K562 (cell line): ENCODE measurements around the gene ITSN2.

Experiments used
- GABPA ChIP-seq: fragments of 200-800 bp; sonication (Bioruptor generic); conservative IDR thresholded peaks from 2 replicates; pipeline ENCODE4 v1.6.1; 2016; ENCODE audit warnings: low read depth, missing genetic modification characterization, missing compliant biosample characterization
- HNRNPK ChIP-seq: fragments of 200-400 bp; formaldehyde crosslinking; IDR thresholded peaks from one replicate; pipeline ENCODE4 v1.6.1; 2018; ENCODE audit warnings: mild to moderate bottlenecking, low read depth, low read length; ENCODE audit not compliant: poor library complexity, severe bottlenecking
- JUN ChIP-seq, 2 experiments: sonication (generic) in 1 of 2; formaldehyde crosslinking in 1 of 2; IDR thresholded peaks; 2 replicates each; pipeline versions ENCODE4 v1.6.1 to v1.8.0; 2012 to 2022; ENCODE audit warnings: borderline replicate concordance in 2 of 2, mild to moderate bottlenecking in 2 of 2, improper control_type of control experiment in 1 of 2, low read depth in 1 of 2, low read length in 1 of 2, missing genetic modification reagents in 1 of 2
- KLF10 ChIP-seq: fragments of 250-450 bp; sonication (Bioruptor Pico); IDR thresholded peaks from 2 replicates; pipeline ENCODE4 v1.6.1; 2021; ENCODE audit warnings: matching md5 sums
- TAF1 ChIP-seq: IDR thresholded peaks from 2 replicates; pipeline ENCODE4 v1.6.1; 2011; ENCODE audit warnings: mild to moderate bottlenecking, low read length, moderate library complexity; ENCODE audit not compliant: insufficient read depth, control insufficient read depth, severe bottlenecking; ENCODE audit errors: extremely low read depth
- TRIM24 ChIP-seq, 2 experiments: fragments of 450-650 bp; IDR thresholded peaks; 2 replicates each; pipeline ENCODE4 v1.6.1; 2016

- no peak for TF ChIP-seq KLF10 (CRISPR knock-in tag)
- TF ChIP-seq JUN (IDR thresholded peaks at IDR 0.05; ENCODE audit: borderline replicate concordance, low read depth, low read length): no peak
- no peak for TF ChIP-seq JUN (CRISPR knock-in tag; IDR thresholded peaks at IDR 0.05; ENCODE audit: borderline replicate concordance)
- TF ChIP-seq TRIM24 (IDR thresholded peaks at IDR 0.05): no peak
- no peak for TF ChIP-seq GABPA (tag)
- no peak for TF ChIP-seq TAF1
- TF ChIP-seq HNRNPK: no peak
Observed at GRCh38 chr2:24204505-24204904, 155.8 kb downstream of the ITSN2 start.
